Stomach (tissue), 9 donors: ENCODE measurements around the gene ACTR10. TPM values are rescaled to one million over a fixed set of nuclear protein-coding genes. Genes with fewer than 3 reads are reported as not detected.

Experiments
- DNase-seq, 2 donors: peaks; one replicate each; pipeline versions ENCODE4 v3.0.0 to v3.0.0-alpha.2; 2013 to 2019
- H3K27ac ChIP-seq, 5 donors: fragments of 200-600 bp in 4 of 5; sonication (generic) in 4 of 5; one replicate each; pipeline ENCODE4 v1.5.1; 2013 to 2019; ENCODE audit warnings: mild to moderate bottlenecking in 1 of 5, moderate library complexity in 1 of 5
- H3K27me3 ChIP-seq, 3 donors: fragments of 200-600 bp; sonication (generic); one replicate each; pipeline ENCODE4 v1.5.1; 2017 to 2019; ENCODE audit warnings: mixed run types in 1 of 3
- H3K36me3 ChIP-seq, 4 donors: fragments of 200-600 bp; sonication (generic); 1 replicate in 3 of 4; 2 replicates in 1 of 4; pipeline ENCODE4 v1.5.1; 2016 to 2019
- H3K4me1 ChIP-seq, 4 donors: fragments of 200-600 bp; sonication (generic); one replicate each; pipeline ENCODE4 v1.5.1; 2016 to 2019
- H3K4me3 ChIP-seq, 4 donors: fragments of 200-600 bp; sonication (generic) in 3 of 4; one replicate each; pipeline ENCODE4 v1.5.1; 2016 to 2019; ENCODE audit warnings: mild to moderate bottlenecking in 1 of 4
- H3K9me3 ChIP-seq, 4 donors: fragments of 200-600 bp; sonication (generic); one replicate each; pipeline ENCODE4 v1.5.1; 2016 to 2019
- CTCF ChIP-seq, 7 experiments: fragments of 450-650 bp in 4 of 7; fragments of 200-600 bp in 3 of 7; sonication (generic) in 3 of 7; IDR thresholded peaks; one replicate each; pipeline ENCODE4 v1.5.1; 2016 to 2019; ENCODE audit warnings: antibody characterized with exemption in 7 of 7, control low read depth in 2 of 7, mild to moderate bottlenecking in 1 of 7
- EP300 ChIP-seq: sonication (generic); formaldehyde crosslinking; IDR thresholded peaks from one replicate; pipeline ENCODE4 v1.6.1; 2017; ENCODE audit warnings: antibody characterized with exemption
- POLR2A ChIP-seq, 4 donors: fragments of 450-650 bp; IDR thresholded peaks; one replicate each; pipeline ENCODE4 v1.6.1; 2016; ENCODE audit warnings: antibody characterized with exemption in 4 of 4, control low read depth in 2 of 4, mild to moderate bottlenecking in 1 of 4, moderate library complexity in 1 of 4
- POLR2AphosphoS5 ChIP-seq, 3 donors: sonication (generic); formaldehyde crosslinking; IDR thresholded peaks; one replicate each; pipeline ENCODE4 v1.6.1; 2016; ENCODE audit warnings: antibody characterized with exemption in 3 of 3
- WGBS, 5 donors: extraction: QIAGEN DNeasy Blood & Tissue Kit in 3 of 5; methylation state at CpG; one replicate each; pipeline versions ENCODE4 v1.1.5 to v1.1.7; 2013 to 2018; 5-methylcytosine and 5-hydroxymethylcytosine counted together
- intact Hi-C: fragments of 100-400 bp; cut with DNase I; formaldehyde crosslinking; loops from one replicate; pipeline ENCODE4 v1.15.1; 2023; ENCODE audit warnings: low total_unique reads
- polyA plus RNA-seq, 3 donors: library from polyadenylated mRNA; stranded (reverse); fragments of 200-250 nt; gene quantifications; one replicate each; pipeline ENCODE4 v1.2.3, GENCODE V29; 2013
- total RNA-seq, 5 donors: library from RNA; depleted of rRNA; stranded (reverse); fragments of >200 nt; gene quantifications; one replicate each; pipeline versions ENCODE4 v1.1.0 to v1.2.3, GENCODE V29; 2014 to 2016
- donor health status: healthy with polysubstance abuse.
- donor health status: Bipolar disorder and iron deficiency.
- donor health status: healthy.

The ACTR10 gene
- total and polyA plus RNA-seq, 8 donors = 7.5 to 90.5 (median 55.3) TPM

DNA sequence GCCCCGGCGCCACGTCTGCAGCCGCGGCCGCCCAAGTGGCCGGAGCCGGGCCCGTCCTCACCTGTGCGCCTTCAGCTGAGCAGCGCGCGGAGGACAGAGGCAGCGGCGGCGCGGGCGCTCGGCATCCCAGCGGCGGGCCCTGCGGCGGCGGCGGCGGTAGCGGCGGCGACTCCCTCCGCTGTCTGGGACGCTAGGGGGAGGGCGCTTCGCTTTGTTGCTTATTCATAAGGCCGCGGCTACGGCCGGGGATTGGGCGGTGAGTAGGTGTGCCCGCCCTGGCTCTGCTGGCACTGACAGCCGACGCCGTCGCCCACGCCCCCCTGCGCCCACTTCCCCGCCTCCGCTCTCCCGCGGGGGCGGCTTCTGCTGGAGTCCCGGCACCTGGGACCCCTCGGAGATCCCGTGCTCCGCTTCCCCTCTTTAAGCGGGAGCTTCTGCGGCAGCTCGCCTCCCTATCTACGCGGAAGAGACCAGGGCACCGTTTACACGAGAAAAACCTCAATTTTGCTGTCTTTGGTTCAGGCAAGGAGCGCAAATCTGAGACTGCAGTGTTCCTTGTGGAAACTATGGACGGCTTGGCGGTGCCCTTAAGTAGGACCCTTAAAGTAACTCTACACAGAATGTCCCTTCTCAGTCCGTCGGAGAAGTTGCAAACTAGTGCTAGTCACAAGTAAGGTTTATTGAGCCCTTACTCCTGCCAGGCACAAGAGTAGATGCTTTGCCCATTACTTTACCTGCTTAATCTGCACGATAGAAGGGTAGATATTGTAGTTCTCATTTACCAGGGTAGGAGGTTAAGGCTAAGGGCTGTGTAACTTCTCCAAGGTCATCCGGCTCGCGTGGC is 47.7 kb upstream of the ACTR10 start, which contains the start of gene ARMH4:
Gene ARMH4, minus strand, starts transcription at position 200 of the 844 bp plus-strand sequence. CDS start 12,855 bp downstream, outside the sequence.
- peaks cover 11 to 21% (median 20%) of the 10 kb centered on the region in 4 donors for H3K4me1 ChIP-seq
- peak; percentile 86 to 95 for DNase-seq
- no peaks in the 10 kb centered on the region for H3K36me3 ChIP-seq
- no peaks in the 10 kb centered on the region for H3K9me3 ChIP-seq
- WGBS, 5 donors = 0 to 4% (median 1%) methylated on average over 17 to 70 of the region's 70 CpGs
- peaks cover 0 to 20% (median 12%) of the 10 kb centered on the region in 3 donors for H3K27me3 ChIP-seq
- intact Hi-C loops = no loop called here
- peak within 1 kb of the TSS; percentile 39 to 78 (median 63) for H3K27ac ChIP-seq
- TF ChIP-seq EP300 (no peak), POLR2AphosphoS5 (IDR thresholded peaks at IDR 0.05) (peak; percentile 55 to 70 (median 59)), CTCF (IDR thresholded peaks at IDR 0.05) (peak in 2 of 7 experiments; percentile 22 to 23)
- H3K4me3 ChIP-seq = peak within 1 kb of the TSS; percentile 81 to 96 (median 86)

GRCh38 chr14:58160561-58160960 is 39.4 kb upstream of the ACTR10 start:
- no peak for TF ChIP-seq POLR2A (IDR thresholded peaks at IDR 0.05)
- TF ChIP-seq CTCF (IDR thresholded peaks at IDR 0.05) = no peak
- TF ChIP-seq EP300 = no peak
- Histone ChIP-seq H3K27me3 (peaks cover 0 to 5% (median 0%) of the 10 kb centered on the region in 3 donors), H3K9me3 (no peaks in the 10 kb centered on the region), H3K4me3 (no peak overlapping the region), H3K27ac (no peak overlapping the region), H3K36me3 (no peaks in the 10 kb centered on the region), H3K4me1 (no peaks in the 10 kb centered on the region)
- intact Hi-C loops = no loop called here
- no peak for DNase-seq

DNA sequence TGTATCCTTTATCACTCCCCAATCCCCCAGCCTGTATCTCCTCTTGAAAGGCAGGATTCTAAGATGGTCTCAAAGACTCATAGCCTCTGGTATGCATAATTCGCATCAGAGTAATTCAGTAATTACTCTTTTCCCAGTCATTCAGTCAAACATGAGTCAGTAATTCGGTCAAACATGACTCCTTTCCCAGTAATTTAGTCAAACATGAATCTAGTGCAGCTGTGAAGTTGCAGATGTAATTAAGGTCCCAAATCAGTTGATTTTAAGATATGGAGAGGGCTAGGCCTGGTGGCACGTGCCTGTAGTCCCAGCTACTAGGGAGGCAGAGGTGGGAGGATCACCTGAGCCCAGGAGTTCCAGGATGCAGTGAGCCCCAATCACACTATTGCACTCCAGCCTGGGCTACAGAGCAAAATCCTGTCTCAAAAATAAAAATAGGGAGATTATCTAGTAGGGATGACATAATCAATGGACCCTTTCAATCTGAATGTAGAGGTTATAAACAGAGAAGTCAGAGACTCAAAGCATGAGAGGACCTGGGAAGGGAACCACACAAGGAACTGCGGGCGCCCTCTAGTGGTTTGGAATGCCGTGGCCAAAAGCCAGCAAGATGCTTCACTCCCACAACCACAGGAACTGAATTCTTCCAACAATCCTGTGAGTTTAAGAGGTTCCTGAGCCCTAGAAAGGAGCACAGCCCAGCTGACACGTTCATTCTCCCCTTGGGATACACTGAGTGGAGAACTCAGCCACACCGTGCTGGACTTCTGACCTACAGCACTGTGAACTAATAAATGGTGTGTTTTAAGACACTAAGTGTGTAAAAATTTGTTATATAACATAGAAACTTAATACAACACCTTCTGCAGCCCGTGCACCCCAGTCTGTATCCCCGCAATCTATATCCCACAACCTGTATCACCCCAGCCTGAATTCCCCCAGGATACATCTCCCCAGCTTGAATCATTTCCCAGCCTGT is 33.7 kb upstream of the ACTR10 start:
- H3K27me3 ChIP-seq = no peaks in the 10 kb centered on the region
- H3K4me1 ChIP-seq = peaks cover 0 to 6% (median 2%) of the 10 kb centered on the region in 4 donors
- H3K36me3 ChIP-seq = no peaks in the 10 kb centered on the region
- peak in 4 of 7 experiments; percentile 67 to 86 (median 76) for TF ChIP-seq CTCF (IDR thresholded peaks at IDR 0.05)
- no peak for TF ChIP-seq EP300
- no peak overlapping the region for H3K27ac ChIP-seq
- intact Hi-C loops = no loop called here
- no peaks in the 10 kb centered on the region for H3K9me3 ChIP-seq
- H3K4me3 ChIP-seq = no peak overlapping the region
- 30 to 34% (median 34%) methylated on average over 10 of the region's 10 CpGs for WGBS, 5 donors
- peak; percentile 88 to 92 for DNase-seq

DNA sequence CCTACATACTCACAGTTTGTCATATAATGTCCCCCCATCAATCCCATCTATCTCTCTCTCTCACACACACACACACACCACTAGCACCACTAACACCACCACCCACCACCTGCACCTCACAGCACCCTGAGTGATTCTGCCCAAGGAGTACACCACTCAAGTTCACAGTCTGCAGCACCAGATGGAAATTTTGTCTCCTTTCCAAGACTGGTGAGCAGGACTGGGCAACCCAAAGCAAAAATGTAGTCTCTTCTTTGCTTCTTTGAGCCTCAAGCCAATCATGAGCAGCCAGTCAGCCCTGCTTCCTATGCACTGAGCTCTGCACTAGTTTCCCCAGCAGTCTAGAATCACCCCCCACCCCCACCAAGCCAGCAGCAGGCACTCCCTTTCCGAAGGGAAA is 32.9 kb upstream of the ACTR10 start:
- no peak for TF ChIP-seq EP300
- no peak for TF ChIP-seq POLR2A (IDR thresholded peaks at IDR 0.05)
- TF ChIP-seq POLR2AphosphoS5 (IDR thresholded peaks at IDR 0.05) = no peak
- no peak for TF ChIP-seq CTCF (IDR thresholded peaks at IDR 0.05)
- peaks cover 0 to 8% (median 2%) of the 10 kb centered on the region in 4 donors for H3K4me1 ChIP-seq
- intact Hi-C loops = no loop called here

More for the DNA sequence above, 32.9 kb upstream of the ACTR10 start:
- Histone ChIP-seq H3K27ac (no peak overlapping the region), H3K36me3 (no peaks in the 10 kb centered on the region), H3K4me3 (no peak overlapping the region), H3K27me3 (no peaks in the 10 kb centered on the region), H3K9me3 (no peaks in the 10 kb centered on the region)
- DNase-seq = no peak
- 32 to 53% (median 38%) methylated on average over 1 of the region's 1 CpG for WGBS, 5 donors
